ENCODE results near the gene DUOX1.

Gene DUOX1

DNA sequence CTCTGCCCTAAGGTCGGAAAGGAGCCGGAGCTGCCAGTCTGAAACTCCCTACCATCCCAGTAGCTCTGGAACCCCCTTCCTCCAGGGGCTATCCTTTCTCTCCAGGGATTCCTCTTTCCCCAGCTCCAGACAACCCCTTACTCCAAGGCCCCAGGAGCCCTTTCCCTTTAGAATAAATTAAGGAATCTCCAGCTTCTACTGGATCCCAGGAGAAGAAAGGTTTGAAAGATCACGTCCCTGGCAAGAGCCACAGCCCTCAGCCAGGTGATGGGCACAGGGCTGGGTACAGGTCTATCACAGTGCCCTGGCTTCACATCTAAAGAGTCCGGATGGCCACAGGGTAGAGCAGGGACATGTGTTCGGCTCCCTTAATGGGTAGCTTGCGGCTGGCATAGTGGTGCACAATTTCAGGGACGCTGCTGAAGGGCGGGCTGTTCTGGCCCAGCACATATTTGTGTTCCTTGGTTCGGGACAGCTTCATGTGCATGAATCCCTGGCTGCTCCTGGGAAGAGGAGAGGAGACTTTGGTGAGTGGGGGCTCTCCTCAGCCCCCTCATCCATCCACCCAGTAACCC, 37.9 kb downstream of the DUOX1 start:
- H3K4me3 ChIP-seq (replicated peaks; ENCODE audit: low read depth, low read length) = peak overlapping the region; percentile 34; the same call in 1 of the 2 replicates
- no peak for DNase-seq (ENCODE audit: extremely low read depth, low read depth)
- TF ChIP-seq, protein P1, sequence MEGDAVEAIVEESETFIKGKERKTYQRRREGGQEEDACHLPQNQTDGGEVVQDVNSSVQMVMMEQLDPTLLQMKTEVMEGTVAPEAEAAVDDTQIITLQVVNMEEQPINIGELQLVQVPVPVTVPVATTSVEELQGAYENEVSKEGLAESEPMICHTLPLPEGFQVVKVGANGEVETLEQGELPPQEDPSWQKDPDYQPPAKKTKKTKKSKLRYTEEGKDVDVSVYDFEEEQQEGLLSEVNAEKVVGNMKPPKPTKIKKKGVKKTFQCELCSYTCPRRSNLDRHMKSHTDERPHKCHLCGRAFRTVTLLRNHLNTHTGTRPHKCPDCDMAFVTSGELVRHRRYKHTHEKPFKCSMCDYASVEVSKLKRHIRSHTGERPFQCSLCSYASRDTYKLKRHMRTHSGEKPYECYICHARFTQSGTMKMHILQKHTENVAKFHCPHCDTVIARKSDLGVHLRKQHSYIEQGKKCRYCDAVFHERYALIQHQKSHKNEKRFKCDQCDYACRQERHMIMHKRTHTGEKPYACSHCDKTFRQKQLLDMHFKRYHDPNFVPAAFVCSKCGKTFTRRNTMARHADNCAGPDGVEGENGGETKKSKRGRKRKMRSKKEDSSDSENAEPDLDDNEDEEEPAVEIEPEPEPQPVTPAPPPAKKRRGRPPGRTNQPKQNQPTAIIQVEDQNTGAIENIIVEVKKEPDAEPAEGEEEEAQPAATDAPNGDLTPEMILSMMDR (IDR thresholded peaks at IDR 0.05; ENCODE audit: low read depth, low read length, missing control alignments) = no peak

DNA sequence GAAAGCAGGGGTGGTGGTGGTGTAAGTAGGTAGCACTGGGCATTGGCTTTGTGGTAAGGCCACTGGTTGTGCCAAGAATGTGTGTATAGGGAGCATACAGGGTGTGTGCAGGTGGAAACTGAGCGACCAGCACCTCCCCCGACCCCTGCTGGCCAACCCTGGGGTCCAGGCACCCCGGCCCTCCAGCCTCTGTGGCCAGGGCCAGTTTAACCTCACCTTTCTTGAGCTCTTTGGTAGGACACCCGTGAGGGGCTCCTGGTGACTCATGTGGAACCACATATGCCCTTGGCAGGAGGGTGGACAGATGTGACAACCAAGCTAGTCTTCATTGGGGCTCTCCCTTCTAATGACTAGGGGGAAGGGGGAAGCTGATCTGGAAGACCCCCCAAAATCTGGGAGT, 38.5 kb downstream of the DUOX1 start:
- TF ChIP-seq, protein P1 (IDR thresholded peaks at IDR 0.05; ENCODE audit: low read depth, low read length, missing control alignments) = no peak

DNA sequence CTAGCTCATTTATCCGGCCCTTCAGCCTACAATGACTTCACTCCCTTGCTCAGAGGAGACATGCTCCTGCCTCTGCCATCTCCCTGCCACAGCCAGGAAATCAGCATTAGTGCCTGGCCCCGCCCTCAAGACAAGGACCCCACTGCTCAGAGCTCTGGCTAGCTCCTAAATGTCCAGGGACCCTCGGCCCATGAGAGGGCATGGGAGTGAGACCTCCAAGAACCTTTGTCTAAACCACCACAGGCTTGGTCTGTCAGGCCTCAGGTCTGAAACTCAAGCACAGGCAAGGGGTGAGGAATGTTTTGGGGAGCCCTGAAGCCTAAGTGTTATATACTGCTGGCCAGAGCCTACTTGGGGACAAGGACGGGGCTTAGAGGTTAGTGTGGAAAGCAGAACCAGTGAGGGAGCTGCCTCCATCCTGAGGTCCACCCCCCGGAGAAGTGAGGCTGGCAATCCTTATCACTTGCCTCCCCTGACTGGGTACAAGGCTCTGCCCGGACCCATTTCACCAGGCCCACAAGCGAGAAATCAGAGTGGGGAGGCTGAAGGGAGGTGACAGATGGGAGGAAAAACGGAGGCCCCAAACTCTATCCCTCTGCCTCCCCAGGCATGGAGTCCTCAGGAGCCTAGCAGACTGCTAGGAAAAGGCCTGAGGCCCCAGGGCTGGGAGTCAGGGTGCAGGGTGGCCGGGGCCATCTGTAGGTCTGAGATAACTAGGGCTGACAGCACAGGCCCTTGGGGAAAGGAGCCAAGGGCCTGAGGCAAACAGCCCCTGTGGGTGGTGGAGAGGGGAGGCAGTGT, 39.2 kb downstream of the DUOX1 start:
- no peak for DNase-seq (ENCODE audit: extremely low read depth, low read depth)
- TF ChIP-seq, protein P1 (IDR thresholded peaks at IDR 0.05; ENCODE audit: low read depth, low read length, missing control alignments) = no peak
- no peak overlapping the region for H3K4me3 ChIP-seq (replicated peaks; ENCODE audit: low read depth, low read length)

More for the DNA sequence above, 38.5 kb downstream of the DUOX1 start:
- H3K4me3 ChIP-seq (replicated peaks; ENCODE audit: low read depth, low read length) = no peak overlapping the region
- no peak for DNase-seq (ENCODE audit: extremely low read depth, low read depth)

DNA sequence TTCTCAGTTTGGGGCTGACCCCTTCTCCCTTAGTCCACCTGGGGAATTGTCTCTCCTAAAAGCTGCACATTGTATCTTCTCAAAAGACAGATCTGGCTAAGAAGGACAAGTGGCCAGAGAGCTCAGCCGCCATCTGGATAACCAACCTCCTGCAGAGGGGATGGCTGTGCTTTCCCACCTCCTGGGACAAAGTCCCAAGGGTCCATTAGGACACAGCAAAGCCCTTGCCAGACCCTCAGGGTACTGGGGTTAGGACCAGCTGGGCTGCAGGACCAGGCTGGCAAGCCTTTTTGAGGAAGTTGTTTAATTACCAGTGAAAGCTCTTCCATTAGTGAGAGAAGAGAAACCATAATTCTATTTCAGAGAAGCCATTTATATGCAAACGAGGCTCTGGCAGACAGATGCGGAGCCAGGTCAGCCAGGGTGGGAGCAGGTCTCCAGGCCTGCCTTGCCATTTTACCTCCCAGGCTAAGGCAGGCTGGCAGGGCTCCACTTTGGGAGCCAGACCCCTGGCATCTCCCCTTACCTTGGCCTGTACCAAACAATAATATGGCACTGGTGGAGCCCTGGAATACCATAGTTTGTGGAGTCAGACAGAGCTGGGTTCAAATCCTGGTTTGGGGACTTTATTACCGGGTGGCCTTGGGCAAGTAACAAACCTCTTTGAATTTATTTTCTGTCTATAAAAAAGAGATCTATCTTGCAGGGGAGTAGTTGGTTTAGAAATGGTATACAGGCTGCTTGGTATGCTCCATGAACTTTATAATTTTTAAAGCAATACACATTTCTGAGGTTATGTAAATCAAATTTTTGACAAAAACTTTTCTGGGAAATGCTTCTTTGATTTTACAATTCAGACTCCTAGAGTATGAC, 40.0 kb downstream of the DUOX1 start:
- TF ChIP-seq, protein P1 (IDR thresholded peaks at IDR 0.05; ENCODE audit: low read depth, low read length, missing control alignments) = no peak

DNA sequence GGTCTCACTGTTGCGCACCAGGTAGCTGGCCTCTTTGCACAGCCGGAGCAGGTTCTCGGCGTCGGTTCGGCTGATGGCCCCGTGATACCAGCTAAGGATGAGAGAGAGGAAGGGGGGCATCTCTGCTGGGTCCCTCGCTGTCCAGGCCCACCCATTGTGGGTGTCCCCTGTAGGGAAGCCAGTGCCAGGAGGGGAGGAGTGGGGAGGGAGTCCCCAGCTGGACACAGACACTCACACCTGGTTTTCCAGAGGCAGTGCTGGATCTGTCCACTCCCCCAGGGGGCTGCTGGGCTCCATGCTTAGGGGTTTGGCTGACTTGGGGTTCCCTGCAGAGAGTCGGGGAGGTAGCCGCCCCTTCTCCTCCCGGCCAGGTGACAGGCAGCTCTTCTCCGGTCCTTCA, 42.1 kb downstream of the DUOX1 start:
- no peak overlapping the region for H3K4me3 ChIP-seq (replicated peaks; ENCODE audit: low read depth, low read length)
- no peak for DNase-seq (ENCODE audit: extremely low read depth, low read depth)
- TF ChIP-seq, protein P1 (IDR thresholded peaks at IDR 0.05; ENCODE audit: low read depth, low read length, missing control alignments) = no peak

More for the DNA sequence above, 40.0 kb downstream of the DUOX1 start:
- no peak for DNase-seq (ENCODE audit: extremely low read depth, low read depth)
- no peak overlapping the region for H3K4me3 ChIP-seq (replicated peaks; ENCODE audit: low read depth, low read length)

DNA sequence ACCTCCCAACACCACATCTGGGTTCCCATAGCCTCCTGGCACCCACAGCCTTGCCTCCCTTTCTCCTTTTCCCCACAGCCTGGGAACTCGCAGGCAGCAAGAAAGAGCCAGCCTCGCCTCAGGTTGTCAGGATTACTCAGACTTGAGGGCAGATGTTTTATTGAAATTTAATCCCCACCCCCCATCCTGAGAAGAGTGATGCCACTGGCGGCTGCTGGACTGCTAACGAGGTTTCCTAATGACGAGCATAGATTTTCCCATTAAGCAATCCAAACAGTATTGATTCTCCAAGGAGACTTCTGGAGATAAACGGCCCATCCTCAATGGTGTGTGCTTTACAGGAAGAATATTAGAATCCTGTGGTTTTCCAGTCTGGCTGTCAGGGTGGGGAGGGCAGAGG, 44.3 kb downstream of the DUOX1 start:
- TF ChIP-seq, protein P1 (IDR thresholded peaks at IDR 0.05; ENCODE audit: low read depth, low read length, missing control alignments) = no peak
- DNase-seq (ENCODE audit: extremely low read depth, low read depth) = no peak

More for the DNA sequence above, 44.3 kb downstream of the DUOX1 start:
- no peak overlapping the region for H3K4me3 ChIP-seq (replicated peaks; ENCODE audit: low read depth, low read length)

Data from HFF-Myc (cell line).